Chondrocyte (in vitro differentiated cells): ENCODE results near the gene SCG2. TPM values are rescaled to one million over a fixed set of nuclear protein-coding genes. Genes with fewer than 3 reads are reported as not detected.
A peak's percentile ranks its signal among the peaks of the same experiment; 100 is the strongest.
"Not testable (repeated sequence)": the region's sequence is repeated elsewhere in the genome, so short reads cannot be mapped to it uniquely, and the experiment has no call there.

ENCODE experiments used
- DNase-seq: peaks from one replicate; pipeline ENCODE4 v3.0.0; 2021; ENCODE audit warnings: mixed read lengths, low spot score
- H3K27ac Mint-ChIP-seq: one replicate; pipeline ENCODE4 v1.8.0; 2021; ENCODE audit warnings: mild to moderate bottlenecking, moderate library complexity, mixed read lengths; ENCODE audit not compliant: unreplicated experiment
- H3K27me3 Mint-ChIP-seq: 2 replicates; pipeline ENCODE4 v1.8.0; 2021; ENCODE audit warnings: low read depth, mixed read lengths
- H3K36me3 Mint-ChIP-seq: 2 replicates; pipeline ENCODE4 v1.8.0; 2021; ENCODE audit warnings: low read depth, mixed read lengths
- H3K4me1 Mint-ChIP-seq: 2 replicates; pipeline ENCODE4 v1.8.0; 2021; ENCODE audit warnings: low read depth, mild to moderate bottlenecking, mixed read lengths
- H3K4me3 Mint-ChIP-seq: one replicate; pipeline ENCODE4 v1.8.0; 2021; ENCODE audit warnings: mild to moderate bottlenecking, moderate library complexity, mixed read lengths; ENCODE audit not compliant: unreplicated experiment
- H3K9me3 Mint-ChIP-seq: 2 replicates; pipeline ENCODE4 v1.8.0; 2021; ENCODE audit warnings: low read depth, mixed read lengths
- total RNA-seq: library from RNA; stranded (reverse); gene quantifications from 3 replicates; pipeline ENCODE4 v1.2.1, GENCODE V29; 2021
- TF ChIP-seq, protein P1 (sequence below): fragments of 200-600 bp; sonication (generic); IDR thresholded peaks from 2 replicates; pipeline ENCODE4 v1.5.0; 2021; ENCODE audit warnings: antibody characterized with exemption, mild to moderate bottlenecking, moderate library complexity

The SCG2 gene
- total RNA-seq, 1 donor from 2014 or later, result 81.6 TPM

DNA sequence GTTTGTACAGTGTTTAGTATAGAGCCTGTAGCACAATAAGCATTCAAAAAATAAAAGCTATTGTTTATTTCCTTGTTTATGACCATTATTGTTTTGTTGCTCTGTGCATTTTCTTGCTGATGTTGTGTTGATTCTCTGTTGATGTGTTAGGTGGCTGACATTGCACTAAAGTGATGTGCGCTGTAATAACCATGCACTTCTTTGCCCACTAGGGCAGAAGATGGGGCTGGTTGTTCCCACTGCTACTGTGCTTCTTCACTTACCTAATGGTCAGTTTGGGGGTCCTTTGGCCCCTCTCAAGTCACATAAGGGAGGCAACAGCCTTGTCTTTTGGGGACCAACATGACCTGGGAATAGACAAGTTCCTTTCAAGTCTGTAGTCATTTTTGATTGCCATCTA lies 6.0 kb downstream of the SCG2 start:
- DNase-seq, result no peak
- Mint-ChIP-seq H3K36me3 (peaks cover 9% of the 10 kb centered on the region), H3K4me1 (peaks cover 37% of the 10 kb centered on the region), H3K9me3 (peaks cover 6% of the 10 kb centered on the region), H3K27ac (no peak overlapping the region), H3K27me3 (no peaks in the 10 kb centered on the region), H3K4me3 (no peak overlapping the region)
- TF ChIP-seq, protein P1, sequence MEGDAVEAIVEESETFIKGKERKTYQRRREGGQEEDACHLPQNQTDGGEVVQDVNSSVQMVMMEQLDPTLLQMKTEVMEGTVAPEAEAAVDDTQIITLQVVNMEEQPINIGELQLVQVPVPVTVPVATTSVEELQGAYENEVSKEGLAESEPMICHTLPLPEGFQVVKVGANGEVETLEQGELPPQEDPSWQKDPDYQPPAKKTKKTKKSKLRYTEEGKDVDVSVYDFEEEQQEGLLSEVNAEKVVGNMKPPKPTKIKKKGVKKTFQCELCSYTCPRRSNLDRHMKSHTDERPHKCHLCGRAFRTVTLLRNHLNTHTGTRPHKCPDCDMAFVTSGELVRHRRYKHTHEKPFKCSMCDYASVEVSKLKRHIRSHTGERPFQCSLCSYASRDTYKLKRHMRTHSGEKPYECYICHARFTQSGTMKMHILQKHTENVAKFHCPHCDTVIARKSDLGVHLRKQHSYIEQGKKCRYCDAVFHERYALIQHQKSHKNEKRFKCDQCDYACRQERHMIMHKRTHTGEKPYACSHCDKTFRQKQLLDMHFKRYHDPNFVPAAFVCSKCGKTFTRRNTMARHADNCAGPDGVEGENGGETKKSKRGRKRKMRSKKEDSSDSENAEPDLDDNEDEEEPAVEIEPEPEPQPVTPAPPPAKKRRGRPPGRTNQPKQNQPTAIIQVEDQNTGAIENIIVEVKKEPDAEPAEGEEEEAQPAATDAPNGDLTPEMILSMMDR, result no peak

DNA sequence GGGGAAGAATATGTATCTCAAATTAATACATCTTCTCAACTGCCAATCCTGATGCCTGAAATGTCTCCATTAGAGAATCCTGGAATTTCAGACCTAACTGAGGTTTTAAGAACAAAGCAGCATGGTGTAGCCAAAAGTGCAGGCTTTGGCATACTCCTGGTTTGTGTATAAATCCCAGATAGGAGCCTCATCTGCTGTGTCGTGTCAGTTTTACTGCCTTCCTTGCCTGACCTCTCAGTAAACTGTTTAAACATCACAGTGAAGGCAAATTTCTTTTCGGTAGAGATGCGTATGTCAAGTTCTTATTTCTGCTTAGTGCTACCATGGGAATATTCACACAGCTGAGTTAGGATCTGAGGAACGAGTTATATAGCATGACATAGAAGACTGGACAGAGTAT lies 7.3 kb downstream of the SCG2 start:
- Mint-ChIP-seq H3K27me3 (no peaks in the 10 kb centered on the region), H3K4me3 (no peak overlapping the region), H3K36me3 (peaks cover 9% of the 10 kb centered on the region), H3K4me1 (peaks cover 28% of the 10 kb centered on the region), H3K9me3 (peaks cover 6% of the 10 kb centered on the region), H3K27ac (peak overlapping the region; percentile 24)
- no peak for DNase-seq
- TF ChIP-seq, protein P1, result no peak

DNA sequence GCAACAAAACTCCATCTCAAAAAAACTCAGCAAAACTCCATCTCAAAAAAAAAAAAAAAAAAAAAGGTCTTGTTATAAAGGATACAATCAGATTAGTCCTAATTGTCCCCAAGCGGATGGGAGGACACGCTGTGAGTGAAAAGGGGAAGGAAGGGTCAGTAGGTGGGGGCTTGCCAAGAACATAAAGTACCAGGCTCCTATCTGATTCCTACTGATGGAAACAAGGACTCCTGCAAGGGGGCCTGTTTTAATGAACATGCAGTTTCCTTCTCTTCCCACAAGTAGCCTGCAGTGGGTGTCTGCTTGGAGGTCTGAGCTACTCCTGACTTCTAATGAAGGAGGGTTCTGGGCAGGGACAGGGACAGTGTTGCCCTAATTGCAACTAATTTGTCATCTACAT lies 7.9 kb downstream of the SCG2 start:
- no peak overlapping the region for H3K4me3 Mint-ChIP-seq
- no peak for DNase-seq
- TF ChIP-seq, protein P1, result no peak
- peaks cover 6% of the 10 kb centered on the region for H3K9me3 Mint-ChIP-seq
- H3K27me3 Mint-ChIP-seq, result no peaks in the 10 kb centered on the region
- H3K36me3 Mint-ChIP-seq, result peaks cover 9% of the 10 kb centered on the region
- peaks cover 23% of the 10 kb centered on the region for H3K4me1 Mint-ChIP-seq
- H3K27ac Mint-ChIP-seq, result no peak overlapping the region

DNA sequence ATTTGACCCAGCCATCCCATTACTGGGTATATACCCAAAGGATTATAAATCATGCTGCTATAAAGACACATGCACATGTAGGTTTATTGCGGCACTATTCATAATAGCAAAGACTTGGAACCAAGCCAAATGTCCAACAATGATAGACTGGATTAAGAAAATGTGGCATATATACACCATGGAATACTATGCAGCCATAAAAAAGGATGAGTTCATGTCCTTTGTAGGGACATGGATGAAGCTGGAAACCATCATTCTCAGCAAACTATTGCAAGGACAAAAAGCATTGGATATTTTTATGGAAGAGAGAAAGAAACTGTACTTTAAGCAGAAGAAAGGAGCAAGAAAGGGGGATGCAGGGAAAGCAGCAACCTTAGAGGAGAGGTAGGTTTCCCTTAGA lies 9.5 kb downstream of the SCG2 start:
- H3K4me1 Mint-ChIP-seq, H3K4me3 Mint-ChIP-seq, H3K27me3 Mint-ChIP-seq, H3K27ac Mint-ChIP-seq, H3K36me3 Mint-ChIP-seq, H3K9me3 Mint-ChIP-seq, DNase-seq: not testable (repeated sequence)

DNA sequence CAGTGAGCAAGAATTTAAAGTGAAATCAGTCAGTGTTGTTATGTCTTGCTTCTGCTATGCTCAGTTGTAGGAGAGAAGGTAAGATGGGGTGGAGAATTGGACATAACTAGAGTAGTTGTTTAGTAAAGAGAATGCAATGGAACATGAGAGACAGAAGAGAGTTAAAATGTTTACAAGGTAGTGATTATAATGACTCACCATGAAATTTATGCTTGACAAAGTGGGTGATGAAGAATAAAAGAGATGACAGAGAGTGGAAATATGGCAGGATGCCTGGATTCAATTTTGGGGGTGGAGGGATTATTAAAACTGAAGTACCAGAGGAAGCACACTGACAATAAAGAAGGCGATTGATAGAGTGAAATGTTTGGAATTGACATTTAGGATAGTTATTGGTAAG lies 10.6 kb downstream of the SCG2 start:
- Mint-ChIP-seq H3K27me3 (no peaks in the 10 kb centered on the region), H3K36me3 (peaks cover 3% of the 10 kb centered on the region), H3K4me3 (no peak overlapping the region), H3K9me3 (no peaks in the 10 kb centered on the region), H3K4me1 (peaks cover 10% of the 10 kb centered on the region), H3K27ac (no peak overlapping the region)
- TF ChIP-seq, protein P1, result no peak
- no peak for DNase-seq

DNA sequence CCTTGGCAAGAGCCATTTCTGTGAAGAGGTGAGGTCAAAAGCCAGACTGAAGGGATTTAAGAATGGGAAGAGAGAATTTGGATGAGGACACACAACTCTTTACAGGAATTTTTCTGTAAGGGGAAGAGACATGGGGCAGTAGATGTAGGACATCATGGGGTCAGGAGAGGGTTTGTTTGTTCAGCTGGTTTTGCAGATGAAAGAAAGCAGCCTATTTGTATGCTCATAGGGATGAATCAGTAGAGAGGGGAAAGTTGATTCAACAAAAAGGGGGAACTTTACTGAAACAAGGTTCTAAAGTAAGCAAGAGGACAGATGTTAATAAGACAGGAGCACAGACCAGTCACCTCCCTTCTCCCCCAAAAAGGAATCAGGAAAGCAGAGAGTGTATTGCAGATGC lies 11.2 kb downstream of the SCG2 start:
- DNase-seq, result no peak
- peaks cover 17% of the 10 kb centered on the region for H3K4me1 Mint-ChIP-seq
- TF ChIP-seq, protein P1, result no peak

More for the DNA sequence above, 11.2 kb downstream of the SCG2 start:
- no peaks in the 10 kb centered on the region for H3K27me3 Mint-ChIP-seq
- no peak overlapping the region for H3K4me3 Mint-ChIP-seq
- no peak overlapping the region for H3K27ac Mint-ChIP-seq
- H3K9me3 Mint-ChIP-seq, result no peaks in the 10 kb centered on the region
- peaks cover 1% of the 10 kb centered on the region for H3K36me3 Mint-ChIP-seq
